ENCODE results near the gene SFPQ.

- TF ChIP-seq CREB1 (IDR thresholded peaks at IDR 0.05; ENCODE audit: low read depth) (no peak), TAF1 (IDR thresholded peaks at IDR 0.05; ENCODE audit: low read depth) (no peak), RAD21 (IDR thresholded peaks at IDR 0.05; ENCODE audit: low read depth) (peak; percentile 79), YY1 (IDR thresholded peaks at IDR 0.05; ENCODE audit: low read depth) (peak; percentile 66; the same call in 1 of the 2 replicates), REST (IDR thresholded peaks at IDR 0.05; ENCODE audit: low read depth) (no peak), EP300 (IDR thresholded peaks at IDR 0.05; ENCODE audit: borderline replicate concordance) (no peak)
Measured at GRCh38 chr1:35202048-35202719, 9.2 kb upstream of the SFPQ start.

All from Ishikawa (cell line).